ENCODE data around the gene HOXD13.

- TF ChIP-seq CTCF (IDR thresholded peaks at IDR 0.05 in 4 of 5, conservative IDR thresholded peaks at IDR 0.05 in 1 of 5) = no peak
- TF ChIP-seq POLR2A (IDR thresholded peaks at IDR 0.05) = no peak
Measured at GRCh38 chr2:176079285-176079830, 13.2 kb upstream of the HOXD13 start.

Measured in gastrocnemius medialis (tissue), 4 donors.